Mucosa of descending colon (tissue), 3 donors: ENCODE results near the gene GJB6. TPM values are rescaled to one million over a fixed set of nuclear protein-coding genes. Genes with fewer than 3 reads are reported as not detected.

Experiments used
- ATAC-seq: fragments of 200-7000 bp; cut with Tn5 transposase; one replicate; pipeline ENCODE4 v1.9.1; 2020; ENCODE audit warnings: mild to moderate bottlenecking, moderate library complexity
- DNase-seq, 3 donors: peaks; one replicate each; pipeline ENCODE4 v3.0.0-alpha.2; 2020
- H3K36me3 ChIP-seq: fragments of 200-600 bp; one replicate; pipeline ENCODE4 v1.8.0; 2021; ENCODE audit warnings: low read depth, mild to moderate bottlenecking
- H3K4me1 ChIP-seq: fragments of 200-600 bp; one replicate; pipeline ENCODE4 v1.8.0; 2021; ENCODE audit warnings: low read depth, mild to moderate bottlenecking
- H3K4me3 ChIP-seq: fragments of 200-600 bp; one replicate; pipeline ENCODE4 v1.8.0; 2021; ENCODE audit warnings: mild to moderate bottlenecking
- H3K9me3 ChIP-seq: fragments of 200-600 bp; one replicate; pipeline ENCODE4 v1.8.0; 2021; ENCODE audit warnings: mild to moderate bottlenecking
- intact Hi-C, 2 donors: fragments of 100-400 bp; cut with DNase I in 1 of 2; cut with micrococcal nuclease in 1 of 2; formaldehyde crosslinking; loops; one replicate each; pipeline versions ENCODE4 v1.11.0 to v1.11.1; 2022; cut with DNase I, micrococcal nuclease
- total RNA-seq, 3 donors: library from RNA; stranded (reverse); fragmentation: NEBNext Ultra II Directional in 2 of 3; extraction: Animal tissue kit (Norgen Biotek cat#: 25700) in 2 of 3; gene quantifications; one replicate each; pipeline versions ENCODE4 v1.2.1 to v1.2.4, GENCODE V29; 2021 to 2023
- TF ChIP-seq, protein P1 (sequence below): fragments of 200-600 bp; IDR thresholded peaks from one replicate; pipeline ENCODE4 v1.8.0; 2022; ENCODE audit warnings: antibody characterized with exemption, mild to moderate bottlenecking
- donor health status: DM: no; HTN: no; CAD: no; lungs with moderate emphysema.
- donor health status: DM: no; HTN: no; CAD: no.
- donor health status: DM: no; HTN: yes; CAD: no.

The GJB6 gene
- total RNA-seq, 3 donors from 2014 or later, result not detected

DNA sequence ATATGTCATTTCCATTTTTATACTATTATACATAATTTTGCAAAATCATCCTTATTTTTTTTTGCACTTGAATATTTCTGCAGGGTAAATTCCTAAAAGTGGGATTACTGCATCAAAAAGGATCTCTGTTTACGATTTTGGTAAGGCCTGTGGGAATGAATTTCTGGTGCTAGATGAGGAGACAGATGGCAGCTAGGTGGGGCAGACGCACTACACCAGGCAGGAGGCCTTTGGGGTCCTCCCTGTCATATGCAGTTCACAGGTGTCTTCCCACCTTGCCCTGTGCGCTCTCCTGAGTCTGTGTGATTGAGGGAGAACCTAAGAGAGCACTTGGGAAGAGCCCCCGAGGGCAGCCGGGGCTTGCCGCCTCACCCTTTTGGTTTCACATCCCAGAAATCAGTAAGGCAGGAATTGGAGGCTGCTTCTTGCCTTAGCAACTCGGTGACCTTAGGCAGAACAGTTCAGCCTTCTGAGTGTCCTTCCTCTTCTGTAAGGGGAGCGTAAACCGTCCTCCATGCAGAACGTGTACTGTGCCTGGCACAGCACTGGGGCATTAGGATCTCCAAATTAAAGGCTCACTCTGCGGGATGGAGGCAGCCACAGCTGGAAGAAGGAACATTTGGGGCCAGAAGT is 25.9 kb downstream of the GJB6 start:
- Histone ChIP-seq H3K9me3 (no peaks in the 10 kb centered on the region), H3K4me1 (no peaks in the 10 kb centered on the region), H3K4me3 (no peak overlapping the region), H3K36me3 (no peaks in the 10 kb centered on the region)
- TF ChIP-seq, protein P1, sequence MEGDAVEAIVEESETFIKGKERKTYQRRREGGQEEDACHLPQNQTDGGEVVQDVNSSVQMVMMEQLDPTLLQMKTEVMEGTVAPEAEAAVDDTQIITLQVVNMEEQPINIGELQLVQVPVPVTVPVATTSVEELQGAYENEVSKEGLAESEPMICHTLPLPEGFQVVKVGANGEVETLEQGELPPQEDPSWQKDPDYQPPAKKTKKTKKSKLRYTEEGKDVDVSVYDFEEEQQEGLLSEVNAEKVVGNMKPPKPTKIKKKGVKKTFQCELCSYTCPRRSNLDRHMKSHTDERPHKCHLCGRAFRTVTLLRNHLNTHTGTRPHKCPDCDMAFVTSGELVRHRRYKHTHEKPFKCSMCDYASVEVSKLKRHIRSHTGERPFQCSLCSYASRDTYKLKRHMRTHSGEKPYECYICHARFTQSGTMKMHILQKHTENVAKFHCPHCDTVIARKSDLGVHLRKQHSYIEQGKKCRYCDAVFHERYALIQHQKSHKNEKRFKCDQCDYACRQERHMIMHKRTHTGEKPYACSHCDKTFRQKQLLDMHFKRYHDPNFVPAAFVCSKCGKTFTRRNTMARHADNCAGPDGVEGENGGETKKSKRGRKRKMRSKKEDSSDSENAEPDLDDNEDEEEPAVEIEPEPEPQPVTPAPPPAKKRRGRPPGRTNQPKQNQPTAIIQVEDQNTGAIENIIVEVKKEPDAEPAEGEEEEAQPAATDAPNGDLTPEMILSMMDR, result no peak
- no peak for ATAC-seq
- intact Hi-C loops, result no loop called here
- DNase-seq, result no peak

GRCh38 chr13:20198781-20199180 is 33.3 kb downstream of the GJB6 start:
- intact Hi-C loops, result no loop called here
- Histone ChIP-seq H3K4me1 (peaks cover 15% of the 10 kb centered on the region), H3K36me3 (no peaks in the 10 kb centered on the region), H3K4me3 (no peak overlapping the region), H3K9me3 (no peaks in the 10 kb centered on the region)
- peak; percentile 93 for ATAC-seq
- TF ChIP-seq, protein P1, result no peak
- DNase-seq, result peak in 1 of 3 donors; percentile 53

DNA sequence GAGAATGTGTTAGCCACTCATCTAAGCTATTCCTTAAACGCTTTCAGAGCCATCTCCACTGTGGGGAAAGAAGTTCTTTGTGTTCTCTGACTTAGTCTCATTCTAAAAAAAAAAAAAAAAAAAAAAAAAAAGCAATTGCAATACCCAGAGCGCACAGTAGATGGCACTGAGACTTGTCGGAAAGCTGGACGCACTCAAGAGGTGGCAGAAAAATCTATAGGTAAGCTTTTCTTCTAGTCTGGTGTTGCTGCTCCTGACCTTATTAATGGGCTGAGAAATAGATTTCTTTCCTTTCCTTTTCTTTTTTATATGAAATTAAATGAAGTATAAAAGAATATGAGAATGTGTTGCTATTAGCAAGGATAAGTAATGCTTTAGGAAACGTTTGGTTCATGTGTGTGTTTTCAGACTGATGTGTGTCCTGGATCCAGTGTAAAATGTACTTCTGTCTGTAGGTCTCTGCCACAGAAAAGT is 34.7 kb downstream of the GJB6 start:
- intact Hi-C loops, result no loop called here
- ATAC-seq, result peak; percentile 67

DNA sequence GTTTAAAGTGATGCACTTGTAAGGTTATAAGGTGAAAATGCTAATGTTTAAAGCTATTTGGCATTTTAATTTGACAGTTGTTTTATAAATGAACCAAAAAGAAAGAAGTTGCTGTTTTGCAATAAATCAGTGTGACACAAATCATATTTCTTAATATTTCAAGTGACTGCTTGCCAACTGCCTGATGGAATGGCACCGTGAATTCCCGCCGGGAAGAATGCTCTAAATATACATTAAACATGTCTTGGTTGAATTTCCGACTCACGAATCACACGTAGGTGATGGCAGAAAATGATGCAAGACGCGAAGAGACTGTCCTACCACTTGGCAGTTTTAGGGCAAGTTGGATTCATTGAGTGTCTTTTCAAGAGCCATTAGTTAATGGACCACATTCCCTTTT is 36.3 kb downstream of the GJB6 start:
- TF ChIP-seq, protein P1, result no peak
- H3K4me3 ChIP-seq, result no peak overlapping the region
- no peaks in the 10 kb centered on the region for H3K36me3 ChIP-seq
- intact Hi-C loops, result no loop called here
- no peaks in the 10 kb centered on the region for H3K9me3 ChIP-seq
- DNase-seq (no peak), ATAC-seq (no peak)
- peaks cover 23% of the 10 kb centered on the region for H3K4me1 ChIP-seq

More for the DNA sequence above, 34.7 kb downstream of the GJB6 start:
- H3K4me1 ChIP-seq, result peaks cover 22% of the 10 kb centered on the region
- no peak overlapping the region for H3K4me3 ChIP-seq
- TF ChIP-seq, protein P1, result peak; percentile 59
- H3K9me3 ChIP-seq, result no peaks in the 10 kb centered on the region
- no peaks in the 10 kb centered on the region for H3K36me3 ChIP-seq
- peak in 1 of 3 donors; percentile 17 for DNase-seq

DNA sequence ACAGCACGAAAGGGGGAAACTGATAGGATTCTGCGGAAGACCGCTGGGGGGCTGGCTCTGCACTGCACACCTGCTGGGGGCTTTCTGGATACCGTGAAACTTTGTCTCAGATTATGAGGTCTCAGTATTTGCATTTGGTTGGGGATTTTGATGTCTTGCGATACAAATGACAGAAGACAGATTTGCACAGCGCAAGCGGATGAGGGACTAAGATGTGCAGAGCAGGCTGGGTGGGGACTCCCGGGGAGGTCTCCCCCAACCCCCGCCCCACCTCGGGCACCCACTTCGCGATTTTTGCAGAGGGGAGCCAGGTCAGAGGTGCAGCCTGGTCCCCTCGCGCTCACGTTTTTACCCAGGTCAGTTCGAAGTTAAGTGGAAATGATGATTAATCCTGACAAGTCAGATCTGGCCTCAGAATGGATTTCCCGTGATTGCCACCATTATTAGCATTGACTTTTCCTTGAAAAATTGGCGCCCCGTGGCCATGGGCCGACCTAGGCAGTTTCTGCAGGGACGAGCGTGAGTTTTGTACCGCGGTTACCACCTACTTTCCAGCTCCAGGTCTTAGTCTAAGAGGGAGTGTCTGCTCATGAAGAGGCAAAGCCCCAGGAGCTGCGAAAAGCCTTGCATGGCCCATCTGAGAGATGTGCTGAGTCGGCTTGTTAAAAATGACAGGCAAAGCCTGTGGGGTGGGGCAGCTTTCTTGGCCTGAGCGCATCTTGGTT is 38.0 kb downstream of the GJB6 start:
- ATAC-seq, result no peak
- no peaks in the 10 kb centered on the region for H3K36me3 ChIP-seq
- DNase-seq, result peak in 2 of 3 donors; percentile 10 to 41
- TF ChIP-seq, protein P1, result no peak
- H3K9me3 ChIP-seq, result no peaks in the 10 kb centered on the region
- intact Hi-C loops, result no loop called here
- peaks cover 31% of the 10 kb centered on the region for H3K4me1 ChIP-seq
- H3K4me3 ChIP-seq, result no peak overlapping the region
